Epithelial cell of esophagus (primary cell): ENCODE measurements around the gene KRTAP11-1.

ENCODE experiments used
- DNase-seq: peaks from one replicate; pipeline ENCODE4 v3.0.0; 2010; ENCODE audit warnings: low read depth
- H3K4me3 ChIP-seq: 2 replicates; pipeline ENCODE4 v1.5.1; 2011; ENCODE audit warnings: mild to moderate bottlenecking, low read length, control low read depth
- CTCF ChIP-seq: IDR thresholded peaks from 2 replicates; pipeline ENCODE4 v1.5.1; 2011; ENCODE audit warnings: low read depth, mild to moderate bottlenecking, low read length, control low read depth, inconsistent platforms; ENCODE audit not compliant: insufficient read depth; ENCODE audit errors: missing control alignments

The KRTAP11-1 gene

GRCh38 chr21:30874526-30874925, 6.9 kb downstream of the KRTAP11-1 start:
- TF ChIP-seq CTCF: no peak
- DNase-seq: no peak
- H3K4me3 ChIP-seq: no peak overlapping the region

- no peak for TF ChIP-seq CTCF
Measured at GRCh38 chr21:30847627-30848500, 33.5 kb downstream of the KRTAP11-1 start.

GRCh38 chr21:30842990-30843389, 38.4 kb downstream of the KRTAP11-1 start:
- no peak overlapping the region for H3K4me3 ChIP-seq
- TF ChIP-seq CTCF: no peak
- DNase-seq: no peak

More at GRCh38 chr21:30847627-30848500, 33.5 kb downstream of the KRTAP11-1 start:
- DNase-seq: no peak
- no peak overlapping the region for H3K4me3 ChIP-seq

GRCh38 chr21:30839304-30839703, 42.1 kb downstream of the KRTAP11-1 start:
- peak; percentile 52 for DNase-seq
- no peak overlapping the region for H3K4me3 ChIP-seq
- TF ChIP-seq CTCF: peak; percentile 41

- DNase-seq: no peak
- no peak for TF ChIP-seq CTCF
Measured at GRCh38 chr21:30838536-30838935, 42.8 kb downstream of the KRTAP11-1 start.

GRCh38 chr21:30831194-30831765, 50.1 kb downstream of the KRTAP11-1 start:
- TF ChIP-seq CTCF: peak; percentile 29
- peak; percentile 17 for DNase-seq
- H3K4me3 ChIP-seq: no peak overlapping the region

More at GRCh38 chr21:30838536-30838935, 42.8 kb downstream of the KRTAP11-1 start:
- H3K4me3 ChIP-seq: no peak overlapping the region
